Activated naive CD4-positive, alpha-beta T cell treated with Interleukin-2 at 50 U/mL for 16 hours (primary cell): ENCODE results near the gene FARP2.
"Not testable (repeated sequence)": the region's sequence is repeated elsewhere in the genome, so short reads cannot be mapped to it uniquely, and the experiment has no call there.

Experiments used
- DNase-seq: peaks from one replicate; pipeline ENCODE4 v3.0.0-alpha.2; 2020

Gene FARP2

DNA sequence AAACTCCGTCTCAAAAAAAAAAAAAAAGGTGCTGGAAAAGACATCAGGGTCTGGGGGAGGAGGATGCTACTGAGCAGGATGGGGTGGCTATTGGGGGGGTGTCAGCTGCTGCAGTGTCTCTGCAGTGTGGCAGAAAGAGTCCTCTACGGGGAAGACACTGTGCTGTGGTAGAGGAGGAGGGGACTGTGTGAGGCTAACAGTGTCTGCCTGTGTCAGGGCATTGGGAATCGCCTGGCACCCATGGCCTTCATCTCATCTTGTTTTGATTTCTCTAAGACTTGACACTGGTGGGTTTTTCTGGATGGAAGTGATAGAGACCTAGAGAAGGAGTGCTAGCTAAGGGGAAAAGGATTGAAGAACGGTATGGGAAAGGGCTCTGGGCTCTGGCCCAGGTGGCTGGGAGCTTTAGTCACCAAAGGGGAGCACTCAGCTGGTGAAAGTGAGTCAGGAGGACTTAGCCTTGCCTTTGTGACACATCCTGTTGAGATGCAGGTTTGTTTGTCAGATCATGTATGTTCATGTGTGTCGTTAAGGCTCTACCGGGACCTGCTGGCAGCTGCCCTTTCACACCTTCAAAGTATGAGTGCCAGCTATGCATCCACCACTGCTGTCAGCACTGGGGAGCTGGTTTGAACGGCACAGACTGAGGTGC, 58.0 kb downstream of the FARP2 start:
- no peak for DNase-seq

- DNase-seq, result no peak
Measured at GRCh38 chr2:241415196-241415595, 59.1 kb downstream of the FARP2 start.

DNA sequence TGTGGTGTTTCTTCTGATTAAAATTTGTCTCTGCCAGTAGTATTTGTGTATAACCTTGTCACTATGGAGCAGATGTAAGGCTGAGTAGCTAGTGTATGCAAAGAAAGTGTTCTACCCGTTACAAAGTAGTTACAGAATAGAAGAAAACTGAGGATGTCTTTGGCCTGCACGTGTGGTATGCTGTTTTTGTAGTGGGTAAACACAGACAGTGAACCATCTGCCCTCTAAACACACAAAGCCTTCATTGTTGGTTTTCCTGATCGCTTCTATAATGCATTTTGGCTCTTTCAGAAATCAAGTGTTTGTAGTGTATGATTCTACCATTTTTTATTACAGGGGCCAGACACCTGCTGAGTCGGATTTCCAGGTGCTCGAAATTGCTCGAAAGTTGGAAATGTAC, 61.5 kb downstream of the FARP2 start:
- no peak for DNase-seq

- no peak for DNase-seq
Measured at GRCh38 chr2:241421330-241421729, 65.2 kb downstream of the FARP2 start.

- not testable (repeated sequence) for DNase-seq
Measured at GRCh38 chr2:241421942-241422341, 65.9 kb downstream of the FARP2 start.

- DNase-seq, result no peak
Measured at GRCh38 chr2:241422350-241422749, 66.3 kb downstream of the FARP2 start.

DNA sequence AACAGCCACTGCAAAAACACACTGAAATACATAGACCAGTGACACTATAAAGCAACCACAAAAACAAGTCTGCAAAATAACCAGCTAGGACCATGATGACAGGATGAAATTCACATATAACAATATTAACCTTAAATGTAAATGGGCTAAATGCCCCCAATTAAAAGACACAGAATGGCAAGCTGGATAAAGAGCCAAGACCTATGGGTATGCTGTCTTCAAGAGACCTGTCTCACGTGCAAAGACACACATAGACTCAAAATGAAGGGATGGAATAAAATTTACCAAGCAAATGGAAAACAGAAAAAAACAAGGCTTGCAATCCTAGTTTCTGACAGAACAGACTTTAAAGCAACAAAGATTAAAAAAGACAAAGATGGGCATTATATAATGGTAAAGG, 67.4 kb downstream of the FARP2 start:
- DNase-seq, result not testable (repeated sequence)

DNA sequence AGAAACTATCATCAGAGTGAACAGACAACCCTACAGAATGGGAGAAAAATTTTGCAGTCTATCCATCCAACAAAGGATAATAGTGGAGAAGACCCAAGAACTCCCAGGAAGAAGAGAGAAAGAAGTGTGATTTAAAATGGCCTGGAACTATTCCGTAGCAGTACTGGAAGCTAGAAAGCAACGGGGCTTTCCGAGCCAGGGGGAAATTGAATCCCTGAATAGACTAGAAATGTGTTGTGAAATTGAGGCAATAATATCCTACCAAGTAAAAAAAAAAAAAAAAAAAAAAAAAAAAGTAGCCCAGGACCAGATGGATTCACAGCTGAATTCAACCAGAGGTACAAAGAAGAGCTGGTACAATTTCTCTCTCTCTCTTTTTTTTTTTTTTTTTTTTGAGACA, 69.3 kb downstream of the FARP2 start:
- no peak for DNase-seq

DNA sequence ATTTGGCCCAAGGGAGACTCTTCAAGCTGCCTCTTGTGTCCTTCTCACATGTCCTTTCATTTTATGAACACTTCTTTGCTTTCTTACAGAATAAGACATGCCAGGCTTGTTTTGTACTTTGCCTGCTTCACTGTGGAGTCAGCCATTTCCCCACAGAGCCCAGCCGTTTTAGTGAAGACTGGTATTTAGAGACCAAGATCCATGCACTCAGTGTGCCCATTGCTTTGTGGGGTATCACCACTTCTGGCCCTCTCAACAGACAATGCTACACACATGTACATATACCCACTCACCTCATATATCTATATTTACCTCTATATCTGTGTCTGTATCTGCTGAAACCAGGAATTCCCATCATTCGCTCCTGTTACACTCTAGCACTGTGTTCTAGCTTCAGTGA, 74.1 kb downstream of the FARP2 start:
- no peak for DNase-seq

GRCh38 chr2:241432824-241433448, 76.9 kb downstream of the FARP2 start:
- DNase-seq, result no peak

GRCh38 chr2:241437179-241437578, 81.1 kb downstream of the FARP2 start:
- DNase-seq, result no peak

DNA sequence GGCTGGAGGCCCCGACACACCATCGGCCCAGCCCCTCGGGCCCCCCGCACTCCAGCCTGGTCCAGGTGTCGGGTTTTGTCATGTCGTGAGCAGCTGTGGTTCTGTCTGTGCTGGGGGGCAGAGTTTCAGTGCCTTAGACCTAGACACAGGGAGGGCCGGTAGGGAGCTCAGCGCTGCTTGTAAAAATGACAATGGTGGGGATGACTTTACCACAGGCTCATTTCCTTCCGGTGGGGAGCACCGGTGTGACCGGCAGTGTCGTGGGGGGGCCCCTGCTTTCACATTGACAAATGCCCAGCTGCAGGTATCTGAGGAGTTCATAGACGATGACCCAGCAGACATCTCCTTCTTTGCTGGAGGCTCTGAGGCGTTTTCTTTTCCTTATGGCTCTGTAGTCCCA, 85.4 kb downstream of the FARP2 start:
- no peak for DNase-seq

- DNase-seq, result peak; percentile 90
Measured at GRCh38 chr2:241443486-241444223, 87.6 kb downstream of the FARP2 start.

DNA sequence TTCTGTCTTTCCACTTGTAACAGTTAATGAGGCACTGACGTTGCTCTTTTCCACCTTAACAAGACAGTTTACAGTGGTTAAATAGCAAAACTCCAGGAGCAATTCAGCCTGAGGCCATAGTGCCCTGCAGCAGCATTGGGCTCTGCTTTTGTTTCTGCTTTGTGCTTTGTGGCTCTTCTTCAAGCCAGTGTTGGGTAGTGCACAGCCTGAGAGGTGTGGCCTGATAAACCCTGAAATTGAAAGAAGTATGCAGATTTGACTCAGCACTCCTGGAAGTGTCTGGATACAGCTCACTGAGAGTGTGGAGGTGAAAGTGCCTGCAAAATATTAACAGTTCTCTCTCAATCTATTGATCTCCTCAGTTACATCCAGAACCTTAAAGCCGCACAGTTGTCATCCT, 89.3 kb downstream of the FARP2 start:
- DNase-seq, result no peak

DNA sequence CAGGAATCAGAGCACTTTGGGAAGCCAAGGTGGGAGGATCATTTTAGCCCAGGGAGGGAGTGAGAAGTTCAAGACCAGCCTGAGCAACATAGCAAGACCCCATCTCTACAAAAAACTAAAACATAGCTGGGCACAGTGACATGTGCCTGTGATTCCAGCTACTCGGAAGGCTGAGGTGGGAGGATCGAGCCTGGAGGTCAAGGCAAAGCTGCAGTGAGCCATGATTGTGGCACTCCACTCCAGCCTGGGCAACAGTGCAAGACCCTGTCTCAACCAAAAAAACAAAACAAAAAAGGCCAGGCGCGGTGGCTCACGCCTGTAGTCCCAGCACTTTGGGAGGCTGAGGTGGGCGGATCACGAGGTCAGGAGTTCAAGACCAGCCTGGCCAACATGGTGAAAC, 94.0 kb downstream of the FARP2 start:
- not testable (repeated sequence) for DNase-seq

DNA sequence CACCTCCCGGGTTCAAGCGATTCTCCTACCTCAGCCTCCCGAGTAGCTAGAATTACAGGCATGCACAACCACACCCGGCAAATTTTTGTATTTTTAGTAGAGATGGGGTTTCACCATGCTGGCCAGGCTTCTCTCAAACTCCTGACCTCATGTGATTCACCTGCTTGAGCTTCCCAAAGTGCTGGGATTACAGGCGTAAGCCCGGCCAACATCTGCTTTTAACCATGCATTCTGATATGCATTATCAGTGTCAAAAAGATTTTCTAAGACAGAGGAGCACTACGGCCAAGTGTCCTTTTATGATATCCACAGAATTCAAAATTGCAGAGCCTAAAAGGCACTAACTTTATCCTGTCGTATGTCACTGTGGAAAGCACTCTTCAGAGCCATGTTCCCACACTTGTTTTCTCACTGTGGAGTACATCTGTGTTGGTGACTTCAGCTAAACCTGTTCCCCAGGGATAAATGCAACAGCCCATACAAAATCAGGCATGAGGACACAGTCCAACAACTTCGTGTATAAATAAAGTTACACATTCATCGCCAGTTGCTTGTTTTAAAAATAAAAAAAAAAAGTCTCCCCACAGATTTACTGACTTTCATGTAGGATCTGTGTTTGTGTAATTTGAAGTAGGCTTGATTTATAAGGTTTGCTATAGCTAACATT, 95.9 kb downstream of the FARP2 start:
- DNase-seq, result no peak

DNA sequence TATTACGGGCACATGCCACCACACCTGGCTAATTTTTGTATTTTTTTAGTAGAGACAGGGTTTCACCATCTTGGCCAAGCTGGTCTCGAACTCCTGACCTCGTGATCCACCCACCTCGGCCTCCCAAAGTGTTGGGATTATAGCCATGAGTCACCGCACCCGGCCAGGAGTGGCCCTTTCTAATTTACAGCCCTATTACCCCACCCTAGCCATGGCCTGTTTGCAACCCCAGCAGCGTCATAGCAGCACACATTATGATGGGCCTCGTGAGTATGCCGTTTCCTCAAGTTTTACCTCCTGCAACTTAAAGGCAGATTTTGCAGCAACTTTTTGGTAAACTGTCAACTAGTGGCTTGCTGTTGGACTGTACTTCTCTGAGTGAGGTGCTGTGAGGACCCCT, 97.8 kb downstream of the FARP2 start:
- DNase-seq, result not testable (repeated sequence)

- DNase-seq, result no peak
Measured at GRCh38 chr2:241454837-241455485, 98.9 kb downstream of the FARP2 start.

DNA sequence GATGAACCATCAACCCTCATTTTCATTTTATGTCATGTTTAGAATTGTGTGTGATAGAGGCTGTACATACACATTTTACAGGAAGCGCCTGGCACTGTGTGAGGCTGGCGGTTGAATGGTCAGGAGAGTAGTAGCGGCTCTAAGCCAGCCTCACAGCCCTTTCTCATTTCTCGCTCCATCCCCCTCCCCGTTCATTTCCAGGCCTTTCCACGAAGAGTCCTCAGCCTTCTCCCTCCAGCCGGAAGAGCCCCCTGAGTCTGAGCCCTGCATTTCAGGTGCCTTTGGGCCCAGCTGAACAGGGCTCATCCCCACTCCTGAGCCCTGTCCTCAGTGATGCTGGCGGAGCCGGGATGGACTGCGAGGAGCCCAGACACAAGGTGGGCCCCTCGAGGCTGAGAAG, 100.5 kb downstream of the FARP2 start:
- no peak for DNase-seq

DNA sequence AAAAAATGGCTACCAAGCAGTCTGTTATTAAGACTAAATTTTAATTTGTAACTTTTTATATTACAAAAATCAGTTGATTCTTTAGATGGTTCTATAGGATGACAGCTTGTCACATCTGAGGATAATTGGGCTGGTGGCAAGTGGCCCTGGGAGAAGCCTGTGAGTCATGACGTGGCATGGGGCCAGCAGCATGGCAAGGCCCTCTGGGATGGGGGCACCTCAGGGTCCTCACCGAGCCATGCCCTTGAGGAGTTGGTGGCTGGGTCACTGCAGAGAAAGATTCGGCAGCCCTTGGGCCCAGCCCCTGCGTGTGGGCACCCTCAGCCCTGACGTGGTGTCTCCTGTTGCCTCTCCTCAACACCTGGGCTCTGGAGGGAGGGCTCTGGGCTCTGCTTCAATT, 102.6 kb downstream of the FARP2 start:
- DNase-seq, result no peak

GRCh38 chr2:241459520-241459919, 103.4 kb downstream of the FARP2 start:
- DNase-seq, result no peak

GRCh38 chr2:241460631-241461030, 104.5 kb downstream of the FARP2 start:
- DNase-seq, result no peak
